GOT3 (cell line): ENCODE data around the gene TSEN34.
A peak's percentile ranks its signal among the peaks of the same experiment; 100 is the strongest.
"Not testable (repeated sequence)": the region's sequence is repeated elsewhere in the genome, so short reads cannot be mapped to it uniquely, and the experiment has no call there.

Source experiments
- DNase-seq: peaks from one replicate; lab custom pipeline; 2025; ENCODE audit warnings: mixed read lengths; lab: John Stamatoyannopoulos, UW

Gene TSEN34

GRCh38 chr19:54160854-54161253 lies 30.3 kb upstream of the TSEN34 start:
- no peak for DNase-seq

- peak; percentile 17 for DNase-seq
These were observed 28.8 kb upstream of the TSEN34 start for GRCh38 chr19:54162241-54162805.

DNA sequence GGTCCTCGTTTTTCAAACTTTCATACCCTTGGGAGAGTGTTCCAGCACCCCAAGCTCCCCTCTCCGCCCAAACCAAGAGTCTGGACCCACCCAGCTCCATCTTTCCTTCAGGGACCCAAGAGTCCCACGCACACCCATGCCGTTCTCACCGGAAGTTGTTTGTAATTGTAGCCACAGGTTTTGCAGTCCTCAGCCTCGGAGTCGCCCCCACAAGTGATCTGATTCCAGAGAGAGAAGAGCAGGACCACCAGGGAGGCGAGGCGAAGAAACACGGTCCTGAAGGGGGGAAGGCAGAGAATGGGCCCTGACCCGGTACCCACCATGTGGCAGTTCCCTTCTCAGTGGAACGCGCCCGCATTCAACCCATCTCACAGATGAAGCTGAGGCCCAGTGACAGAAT lies 28.2 kb upstream of the TSEN34 start:
- DNase-seq: no peak

DNA sequence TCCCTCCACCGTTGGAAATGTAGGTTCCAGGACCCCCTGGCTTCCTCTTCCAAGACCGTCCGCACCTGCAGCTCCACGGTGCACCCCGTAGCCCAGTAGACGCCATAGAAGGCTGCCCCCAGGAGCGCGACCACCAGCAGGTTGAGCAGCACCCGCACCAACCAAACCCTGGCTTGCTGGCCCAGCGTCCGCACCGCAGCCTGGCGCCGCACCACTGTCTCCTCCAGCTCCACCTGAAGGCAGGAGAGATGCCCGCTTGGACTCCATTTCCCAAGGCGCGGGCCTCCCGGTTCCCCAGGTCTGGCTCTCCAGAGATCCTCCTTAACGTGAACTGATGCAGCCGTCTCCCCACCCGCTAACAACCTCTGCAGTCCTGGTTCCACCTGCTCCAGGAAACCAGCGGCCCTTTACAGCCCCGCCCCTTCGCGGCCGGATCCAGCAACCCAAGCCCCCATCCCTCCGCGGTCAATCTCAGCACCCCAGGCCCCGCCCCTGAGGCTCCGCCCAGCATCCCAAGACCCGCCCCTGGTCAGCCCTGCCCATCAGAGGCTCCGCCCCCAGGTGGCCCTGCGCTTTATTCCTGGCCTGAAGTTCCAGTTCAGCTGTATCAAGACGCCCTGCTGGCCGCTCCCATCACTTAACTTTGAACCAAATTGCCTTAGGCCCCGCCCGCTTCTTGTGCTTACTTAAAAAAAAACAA lies 26.6 kb upstream of the TSEN34 start:
- no peak for DNase-seq

DNA sequence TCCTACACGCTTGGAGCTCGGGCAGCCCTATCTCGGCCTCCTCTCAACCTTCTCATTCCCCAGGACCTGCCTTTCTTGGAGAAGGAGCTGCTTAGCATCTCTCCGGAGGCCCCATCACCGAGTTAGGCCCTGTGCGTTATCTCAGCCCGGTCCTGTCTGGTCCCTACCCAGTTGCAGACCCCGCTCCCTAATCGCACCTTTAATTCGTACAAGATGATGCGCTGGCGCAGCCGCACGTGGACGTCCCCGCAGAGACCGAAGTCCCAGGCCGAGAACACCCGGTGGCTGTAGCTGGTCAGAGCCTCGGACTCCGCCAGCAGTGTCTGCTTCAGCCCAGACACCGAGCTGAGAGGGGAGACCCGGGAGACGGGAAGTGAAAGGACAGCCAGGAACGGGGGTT lies 25.9 kb upstream of the TSEN34 start:
- DNase-seq: no peak

DNA sequence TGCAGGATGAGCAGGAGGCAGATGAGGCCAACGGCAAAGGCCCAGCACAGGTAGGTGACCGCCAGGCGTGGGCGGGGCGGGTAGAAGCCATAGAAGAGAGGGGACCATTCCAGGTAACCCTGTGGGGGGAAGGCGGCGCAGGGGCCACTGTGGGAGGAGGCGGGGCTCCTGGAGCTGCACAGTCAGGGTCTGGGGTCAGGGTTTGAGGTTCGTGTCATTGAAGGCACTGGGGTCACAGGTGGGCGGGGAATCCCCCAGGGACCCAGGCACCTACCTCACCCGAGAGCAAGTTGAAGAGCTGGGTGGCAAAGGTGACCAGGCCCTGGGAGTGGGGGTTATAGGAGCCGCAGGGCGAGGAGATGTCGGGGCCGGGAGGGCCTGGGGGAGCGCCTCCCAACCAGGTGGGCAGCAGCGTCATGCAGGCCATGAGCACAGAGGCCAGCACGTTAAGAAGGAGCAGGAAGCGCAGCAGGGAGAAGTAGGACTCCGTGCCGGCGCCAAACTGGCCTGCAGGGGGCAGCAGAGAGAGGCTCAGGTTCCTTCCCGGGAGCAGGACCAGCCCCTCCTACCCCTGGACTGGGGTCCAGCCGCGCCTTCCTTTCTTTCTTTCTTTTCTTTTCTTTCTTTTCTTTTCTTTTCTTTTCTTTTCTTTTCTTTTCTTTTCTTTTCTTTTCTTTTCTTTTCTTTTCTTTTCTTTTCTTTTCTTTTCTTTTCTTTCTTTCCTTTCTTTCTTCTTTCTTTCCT lies 22.8 kb upstream of the TSEN34 start:
- peak; percentile 69 for DNase-seq

DNA sequence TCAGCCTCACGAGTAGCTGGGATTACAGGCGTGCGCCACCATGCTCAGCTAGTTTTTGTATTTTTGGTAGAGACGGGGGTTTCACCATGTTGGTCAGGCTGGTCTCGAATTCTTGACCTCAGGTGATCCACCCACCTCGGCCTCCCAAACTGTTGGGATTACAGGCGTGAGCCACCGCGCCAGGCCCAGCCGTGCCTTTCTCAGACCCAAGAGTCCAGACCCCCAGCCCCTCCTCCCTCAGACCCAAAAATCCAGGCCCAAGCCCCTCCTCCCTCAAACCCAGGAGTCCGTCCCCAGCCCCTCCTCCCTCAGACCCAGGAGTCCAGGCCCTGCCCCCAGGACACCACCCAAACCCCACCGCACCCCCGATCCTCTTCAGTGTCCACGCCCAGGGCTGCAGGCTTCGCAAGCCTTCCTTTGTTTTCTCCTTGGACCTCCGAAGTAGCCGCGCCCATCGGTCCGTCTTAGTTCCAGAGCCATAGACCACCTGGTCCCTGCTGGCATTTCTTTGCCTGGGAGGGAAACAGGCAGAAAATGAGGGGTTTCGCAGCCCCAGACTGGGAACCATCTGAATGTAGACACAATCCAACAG lies 21.9 kb upstream of the TSEN34 start:
- DNase-seq: no peak

- not testable (repeated sequence) for DNase-seq
These were observed 19.2 kb upstream of the TSEN34 start for GRCh38 chr19:54171736-54172431.

DNA sequence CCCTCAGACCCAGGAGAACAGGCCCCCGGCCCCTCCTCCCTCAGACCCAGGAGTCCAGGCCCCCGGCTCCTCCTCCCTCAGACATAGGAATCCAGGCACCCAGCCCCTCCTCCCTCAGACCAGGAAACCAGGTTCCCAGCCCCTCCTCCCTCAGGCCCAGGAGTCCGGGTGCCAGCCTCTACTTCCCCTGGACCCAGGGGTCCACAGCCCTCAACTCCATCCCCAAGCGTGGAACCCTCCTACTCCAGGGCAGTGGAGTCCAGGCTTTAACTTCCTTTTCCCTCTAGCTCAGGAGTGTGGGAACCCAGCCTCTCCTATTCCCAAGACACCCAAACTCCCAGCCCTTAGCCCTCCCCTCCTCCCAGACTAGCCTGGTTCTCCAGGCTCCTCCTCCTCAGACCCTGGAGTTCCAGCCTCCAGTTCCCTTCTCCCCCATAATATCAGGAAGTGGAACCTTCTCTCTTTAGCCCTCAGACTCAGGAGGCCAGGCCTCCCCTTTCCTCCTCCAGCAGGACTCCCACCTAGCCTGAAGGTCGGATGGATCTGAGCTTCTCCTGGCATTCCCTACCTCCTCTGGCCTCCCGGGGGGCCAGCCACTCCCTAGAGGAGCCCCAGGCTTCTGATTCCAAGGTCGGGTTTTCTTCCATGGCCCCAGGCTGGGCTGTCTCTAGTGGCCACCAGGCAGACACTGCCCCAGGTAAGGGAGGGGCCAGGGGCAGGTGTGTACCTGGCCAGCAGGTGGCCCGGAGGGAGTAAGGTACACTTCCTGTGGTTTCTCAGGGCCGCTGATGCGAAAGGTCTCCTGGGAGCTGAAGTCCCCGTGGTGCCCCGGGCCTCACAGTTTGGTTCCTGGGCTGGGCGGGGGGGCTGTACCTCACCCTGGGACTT lies 18.4 kb upstream of the TSEN34 start, which contains the start of gene TMC4:
TMC4 (minus strand) TSS at position 690 of the 888 bp plus-strand sequence; CDS start at position 647, 43 bp downstream.
- no peak for DNase-seq

GRCh38 chr19:54173359-54173699 lies 17.8 kb upstream of the TSEN34 start:
- no peak for DNase-seq

GRCh38 chr19:54173951-54174834 lies 16.9 kb upstream of the TSEN34 start:
- DNase-seq: no peak

GRCh38 chr19:54178581-54179261 lies 12.4 kb upstream of the TSEN34 start:
- no peak for DNase-seq

- no peak for DNase-seq
These were observed 11.8 kb upstream of the TSEN34 start for GRCh38 chr19:54179262-54179852.

DNA sequence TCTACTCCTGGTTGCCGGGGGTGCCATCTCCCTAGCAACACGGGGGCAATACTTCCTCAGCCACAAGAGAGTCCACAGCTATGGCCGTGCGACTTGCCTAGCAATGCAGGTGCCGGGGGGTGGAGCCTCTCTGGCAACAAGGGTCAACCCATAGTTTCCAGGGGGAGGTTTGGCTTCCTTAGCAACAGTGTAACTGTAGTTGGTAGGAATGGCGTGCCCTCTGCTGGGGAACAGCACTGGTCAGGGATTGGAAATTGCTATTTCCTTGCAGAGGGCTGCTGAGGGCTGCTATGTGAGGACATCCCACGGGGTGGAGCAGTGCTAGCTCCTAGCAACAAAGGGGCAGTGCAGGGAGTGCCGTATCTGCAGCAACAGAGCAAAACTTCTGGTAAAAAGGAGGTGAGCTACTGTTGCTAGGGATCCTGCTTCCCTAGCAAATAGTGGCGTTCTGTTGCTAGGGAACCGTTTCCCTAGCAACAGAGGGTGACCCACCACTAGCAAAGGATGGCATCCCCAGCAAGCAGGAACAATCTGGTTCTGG lies 11.1 kb upstream of the TSEN34 start:
- DNase-seq: no peak

GRCh38 chr19:54180691-54181091 lies 10.4 kb upstream of the TSEN34 start:
- DNase-seq: no peak

DNA sequence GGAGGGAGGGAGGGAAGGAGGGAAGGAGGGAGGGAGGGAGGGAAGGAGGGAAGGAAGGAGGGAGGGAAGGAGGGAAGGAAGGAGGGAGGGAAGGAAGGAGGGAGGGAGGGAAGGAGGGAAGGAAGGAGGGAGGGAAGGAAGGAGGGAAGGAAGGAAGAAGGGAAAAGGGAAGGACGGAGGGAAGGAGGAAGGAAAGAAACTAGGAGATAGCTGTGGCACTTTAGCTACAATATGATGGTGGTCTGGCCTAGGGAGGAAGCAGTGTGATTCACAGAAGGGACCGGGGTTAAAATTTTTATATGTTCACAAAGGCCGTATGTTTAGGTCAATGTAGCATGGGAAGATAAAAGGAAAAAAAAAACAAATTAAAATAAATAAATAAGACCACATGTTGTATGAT lies 9.2 kb upstream of the TSEN34 start:
- DNase-seq: not testable (repeated sequence)

GRCh38 chr19:54183431-54183830 lies 7.7 kb upstream of the TSEN34 start:
- DNase-seq: no peak

- no peak for DNase-seq
These were observed 4.8 kb upstream of the TSEN34 start for GRCh38 chr19:54186351-54186750.

DNA sequence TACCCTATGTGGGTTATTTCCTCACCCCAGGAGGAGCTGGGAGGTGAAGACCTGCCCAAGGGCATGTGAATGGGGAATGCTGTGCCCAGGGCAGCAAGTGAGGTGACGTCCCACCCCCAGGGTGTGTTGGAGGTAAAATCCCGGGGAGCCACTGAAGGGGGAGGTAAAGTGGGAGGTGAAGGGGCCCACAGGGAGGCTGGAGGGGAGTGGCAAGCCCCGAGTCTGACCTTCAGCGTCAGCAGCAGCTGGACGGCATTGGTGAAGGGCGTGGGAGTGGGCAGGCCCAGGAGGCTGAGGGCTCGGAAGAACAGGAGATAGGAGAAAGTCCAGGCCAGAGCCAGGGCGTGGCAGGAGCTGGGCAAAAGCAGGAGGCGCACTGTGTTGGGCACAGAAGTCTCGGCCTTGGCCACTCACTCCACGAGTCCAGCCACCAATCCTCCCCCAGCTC lies 4.2 kb upstream of the TSEN34 start:
- DNase-seq: no peak
